HEK293T (cell line): ENCODE results near the gene HNRNPDL.
A peak's percentile ranks its signal among the peaks of the same experiment; 100 is the strongest.

Experiments used
- CTCF ChIA-PET: fragments of 350-600 bp; formaldehyde crosslinking; extraction: SDS; loops from one replicate; lab custom pipeline; 2021; ENCODE audit warnings: antibody characterized with exemption, inconsistent platforms; lab: Yijun Ruan, JAX
- POLR2A ChIA-PET: fragments of 350-600 bp; formaldehyde crosslinking; extraction: SDS; loops from one replicate; lab custom pipeline; 2020; ENCODE audit warnings: antibody characterized with exemption, inconsistent platforms; lab: Yijun Ruan, JAX
- DNase-seq: peaks from one replicate; pipeline ENCODE4 v3.0.0; 2012; ENCODE audit warnings: mixed read lengths; ENCODE audit errors: extremely low spot score
- ARNT ChIP-seq: fragments of 450-650 bp; IDR thresholded peaks from 2 replicates; pipeline ENCODE4 v1.6.1; 2017; ENCODE audit warnings: mild to moderate bottlenecking
- BHLHE40 ChIP-seq: fragments of 450-650 bp; IDR thresholded peaks from 2 replicates; pipeline ENCODE4 v1.6.1; 2016; ENCODE audit warnings: mild to moderate bottlenecking, moderate library complexity, borderline replicate concordance
- CTBP1 ChIP-seq: fragments of 450-650 bp; IDR thresholded peaks from 2 replicates; pipeline ENCODE4 v1.6.1; 2016; ENCODE audit warnings: borderline replicate concordance
- ELF4 ChIP-seq: fragments of 450-650 bp; IDR thresholded peaks from 2 replicates; pipeline ENCODE4 v1.6.1; 2017; ENCODE audit warnings: antibody characterized with exemption
- FOXA1 ChIP-seq: fragments of 450-650 bp; IDR thresholded peaks from 2 replicates; pipeline ENCODE4 v1.6.1; 2016; ENCODE audit warnings: mild to moderate bottlenecking
- FOXK2 ChIP-seq: fragments of 450-650 bp; IDR thresholded peaks from 2 replicates; pipeline ENCODE4 v1.6.1; 2016; ENCODE audit warnings: mild to moderate bottlenecking
- FOXM1 ChIP-seq: fragments of 450-650 bp; IDR thresholded peaks from 2 replicates; pipeline ENCODE4 v1.6.1; 2017; ENCODE audit warnings: mild to moderate bottlenecking, borderline replicate concordance
- HDGF ChIP-seq: fragments of 450-650 bp; IDR thresholded peaks from 2 replicates; pipeline ENCODE4 v1.6.1; 2017; ENCODE audit warnings: antibody characterized with exemption, borderline replicate concordance
- L3MBTL2 ChIP-seq: fragments of 450-650 bp; conservative IDR thresholded peaks from 2 replicates; pipeline ENCODE4 v1.6.1; 2016; ENCODE audit warnings: mild to moderate bottlenecking
- LEF1 ChIP-seq: fragments of 450-650 bp; IDR thresholded peaks from 2 replicates; pipeline ENCODE4 v1.6.1; 2017; ENCODE audit warnings: mild to moderate bottlenecking, borderline replicate concordance
- NFRKB ChIP-seq: fragments of 450-650 bp; IDR thresholded peaks from 2 replicates; pipeline ENCODE4 v1.6.1; 2016; ENCODE audit warnings: mild to moderate bottlenecking, moderate library complexity
- SP1 ChIP-seq: fragments of 450-650 bp; IDR thresholded peaks from 2 replicates; pipeline ENCODE4 v1.6.1; 2017
- SUZ12 ChIP-seq: fragments of 450-650 bp; IDR thresholded peaks from 2 replicates; pipeline ENCODE4 v1.6.1; 2016; ENCODE audit warnings: mild to moderate bottlenecking
- TARDBP ChIP-seq: fragments of 450-650 bp; IDR thresholded peaks from 2 replicates; pipeline ENCODE4 v1.6.1; 2016
- ZNF384 ChIP-seq: fragments of 450-650 bp; IDR thresholded peaks from 2 replicates; pipeline ENCODE4 v1.6.1; 2016
- TF ChIP-seq, protein P1 (sequence below): fragments of 450-650 bp; IDR thresholded peaks from 2 replicates; pipeline ENCODE4 v1.6.1; 2016

The HNRNPDL gene

DNA sequence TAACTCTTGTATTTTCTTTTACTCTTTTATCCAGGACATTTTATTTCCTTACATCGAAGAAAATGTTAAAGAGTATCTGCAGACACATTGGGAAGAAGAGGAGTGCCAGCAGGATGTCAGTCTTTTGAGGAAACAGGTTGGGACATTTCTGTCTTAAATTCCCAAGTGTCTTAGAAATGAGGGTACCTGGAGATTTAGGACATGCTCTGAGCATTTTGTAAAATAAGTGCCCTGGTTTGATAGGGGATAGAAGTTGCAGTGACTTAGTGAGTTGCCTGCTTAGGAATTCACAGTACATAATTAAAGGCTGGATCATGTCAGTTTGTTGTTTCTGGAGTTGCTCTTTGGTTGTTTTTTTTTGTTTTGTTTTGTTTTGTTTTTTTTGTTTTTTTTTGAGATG is 17.6 kb upstream of the HNRNPDL start:
- no peak for TF ChIP-seq TARDBP
- no peak for TF ChIP-seq SP1
- TF ChIP-seq L3MBTL2, result no peak
- no peak for TF ChIP-seq FOXA1
- no peak for TF ChIP-seq ELF4
- no peak for TF ChIP-seq CTBP1
- TF ChIP-seq, protein P1, sequence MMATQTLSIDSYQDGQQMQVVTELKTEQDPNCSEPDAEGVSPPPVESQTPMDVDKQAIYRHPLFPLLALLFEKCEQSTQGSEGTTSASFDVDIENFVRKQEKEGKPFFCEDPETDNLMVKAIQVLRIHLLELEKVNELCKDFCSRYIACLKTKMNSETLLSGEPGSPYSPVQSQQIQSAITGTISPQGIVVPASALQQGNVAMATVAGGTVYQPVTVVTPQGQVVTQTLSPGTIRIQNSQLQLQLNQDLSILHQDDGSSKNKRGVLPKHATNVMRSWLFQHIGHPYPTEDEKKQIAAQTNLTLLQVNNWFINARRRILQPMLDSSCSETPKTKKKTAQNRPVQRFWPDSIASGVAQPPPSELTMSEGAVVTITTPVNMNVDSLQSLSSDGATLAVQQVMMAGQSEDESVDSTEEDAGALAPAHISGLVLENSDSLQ, result no peak
- TF ChIP-seq NFRKB, result no peak
- no peak for TF ChIP-seq SUZ12
- no peak for TF ChIP-seq FOXK2
- TF ChIP-seq LEF1, result no peak
- no peak for TF ChIP-seq HDGF
- TF ChIP-seq ZNF384, result no peak
- TF ChIP-seq FOXM1, result no peak
- TF ChIP-seq ARNT, result no peak
- TF ChIP-seq BHLHE40, result no peak
- DNase-seq, result no peak
- ChIA-PET POLR2A (no interaction called here), CTCF (no interaction called here)

DNA sequence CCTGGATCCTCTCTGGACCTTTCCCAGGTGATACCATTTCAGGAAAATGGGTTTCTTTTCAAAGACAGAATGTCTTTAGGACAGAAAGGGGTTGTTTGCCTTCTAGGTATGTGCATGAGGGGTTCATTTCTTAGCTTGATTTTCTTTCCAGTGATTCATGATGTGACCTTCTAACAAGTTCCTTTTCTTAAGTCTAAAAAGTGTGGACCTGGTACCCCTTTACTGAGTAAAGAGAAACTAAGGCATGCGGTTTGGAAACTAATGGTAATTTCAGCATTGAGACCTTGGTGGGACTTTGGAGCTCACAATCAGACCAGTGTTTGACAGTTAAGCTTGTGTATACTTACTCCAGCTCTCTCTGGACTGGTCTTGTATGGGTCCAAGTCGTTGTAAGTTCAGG is 8.8 kb upstream of the HNRNPDL start:
- POLR2A ChIA-PET, result interaction anchor here (1.2 kb wide), 1 partner anchor 10 kb away, joined by 7 read pairs; no protein-coding TSS in a partner anchor
- TF ChIP-seq TARDBP (no peak), FOXK2 (no peak), ARNT (no peak), BHLHE40 (no peak), HDGF (no peak), SP1 (no peak), NFRKB (no peak), FOXM1 (no peak), ELF4 (no peak), LEF1 (no peak), L3MBTL2 (no peak)
- TF ChIP-seq, protein P1, result no peak
- no peak for DNase-seq
- CTCF ChIA-PET, result no interaction called here

DNA sequence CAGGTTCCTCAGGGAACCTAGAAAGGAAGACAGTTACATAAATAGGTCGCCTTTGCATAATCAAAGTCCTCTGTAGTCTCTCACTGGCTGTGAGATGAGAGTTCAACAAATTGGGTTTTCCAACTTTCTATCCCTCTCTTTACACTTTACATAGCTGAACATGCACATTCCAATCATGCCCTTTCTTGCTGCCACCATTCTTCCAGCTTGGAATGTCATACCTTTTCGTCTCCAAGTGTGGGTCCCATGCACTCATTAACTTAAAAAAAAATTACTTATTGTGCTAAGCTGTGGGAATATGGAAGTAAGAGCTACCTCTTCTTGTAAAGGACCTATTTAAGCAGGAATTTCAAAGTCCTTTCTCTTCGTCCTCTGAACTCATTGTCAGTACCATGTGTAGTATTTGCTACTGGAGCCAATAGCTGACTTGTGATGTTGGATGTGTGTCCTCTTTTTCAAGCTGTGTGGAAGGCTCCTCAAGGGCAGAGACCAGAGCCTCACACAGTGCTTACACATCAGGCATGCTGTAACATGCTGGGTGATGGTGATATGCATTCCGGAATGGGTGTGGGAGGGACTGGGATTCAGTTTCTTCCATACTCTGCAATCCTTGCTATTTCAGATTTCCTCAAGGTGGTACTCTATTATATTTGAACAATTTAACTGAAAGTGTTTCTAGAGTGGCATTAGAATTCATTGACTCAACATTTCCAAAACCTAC is 7.2 kb upstream of the HNRNPDL start:
- no peak for TF ChIP-seq LEF1
- no peak for TF ChIP-seq CTBP1
- TF ChIP-seq ELF4, result no peak
- no peak for TF ChIP-seq TARDBP
- no peak for TF ChIP-seq FOXM1
- no peak for TF ChIP-seq ZNF384
- no peak for TF ChIP-seq L3MBTL2
- no peak for TF ChIP-seq BHLHE40
- TF ChIP-seq FOXK2, result no peak
- ChIA-PET POLR2A (interaction anchor here (0.8 to 1.1 kb wide), 2 partner anchors 8 to 9 kb away, joined by 3 to 11 read pairs; no protein-coding TSS in a partner anchor), CTCF (interaction anchor here (1.1 to 1.5 kb wide), 2 partner anchors 8 to 301 kb away, joined by 3 to 4 read pairs; no protein-coding TSS in a partner anchor)
- peak; percentile 14 for DNase-seq

DNA sequence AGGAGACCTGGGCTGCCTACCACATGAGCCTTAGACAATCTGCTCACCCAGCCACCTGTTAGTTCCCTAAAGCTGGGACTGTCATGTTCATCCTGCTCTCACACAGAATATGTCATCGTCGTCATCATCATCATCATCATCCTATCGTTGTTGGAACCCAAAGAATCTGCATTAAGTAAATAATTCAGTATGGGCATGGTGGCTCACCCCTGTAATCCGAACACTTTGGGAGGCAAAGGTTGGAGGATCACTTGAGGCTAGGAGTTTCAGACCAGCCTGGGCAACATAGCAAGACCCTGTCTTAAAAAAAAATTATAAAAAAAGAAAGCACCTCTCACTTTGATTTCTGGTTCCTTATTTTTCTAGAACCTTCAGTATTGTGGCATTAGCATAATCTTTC is 6.5 kb upstream of the HNRNPDL start:
- POLR2A ChIA-PET, result interaction anchor here (0.8 to 1.1 kb wide), 2 partner anchors 8 to 9 kb away, joined by 3 to 11 read pairs; no protein-coding TSS in a partner anchor
- CTCF ChIA-PET, result interaction anchor here (1.1 kb wide), 1 partner anchor 302 kb away, joined by 3 read pairs; no protein-coding TSS in a partner anchor
- no peak for TF ChIP-seq BHLHE40
- no peak for TF ChIP-seq HDGF
- no peak for TF ChIP-seq CTBP1
- TF ChIP-seq TARDBP, result no peak
- TF ChIP-seq ZNF384, result no peak
- TF ChIP-seq NFRKB, result no peak
- no peak for TF ChIP-seq LEF1
- TF ChIP-seq FOXA1, result no peak
- no peak for TF ChIP-seq FOXK2
- no peak for TF ChIP-seq FOXM1
- TF ChIP-seq, protein P1, result no peak
- TF ChIP-seq SP1, result no peak
- no peak for TF ChIP-seq ARNT
- no peak for DNase-seq

DNA sequence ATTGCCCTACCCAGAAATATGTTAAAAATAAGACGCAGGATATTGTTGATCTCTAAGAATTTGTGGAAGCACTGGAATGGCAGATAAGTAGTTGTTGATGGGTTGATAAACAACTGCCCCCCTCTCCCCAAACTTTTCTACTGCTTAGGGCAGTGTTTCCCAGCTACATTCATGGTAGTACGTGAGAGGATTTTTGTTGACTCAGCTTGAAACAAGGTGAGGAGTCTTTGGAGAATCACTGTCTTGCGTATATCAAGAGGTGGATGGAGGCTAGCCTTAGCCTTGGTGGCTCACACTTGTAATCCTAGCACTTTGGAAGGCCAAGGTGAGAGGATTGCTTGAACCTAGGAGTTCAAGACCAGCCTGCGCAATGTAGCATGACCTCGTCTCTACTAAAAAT is 5.9 kb upstream of the HNRNPDL start:
- DNase-seq, result no peak
- CTCF ChIA-PET, result no interaction called here
- TF ChIP-seq SUZ12 (no peak), FOXA1 (no peak), NFRKB (no peak)
- TF ChIP-seq, protein P1, result no peak
- POLR2A ChIA-PET, result no interaction called here

DNA sequence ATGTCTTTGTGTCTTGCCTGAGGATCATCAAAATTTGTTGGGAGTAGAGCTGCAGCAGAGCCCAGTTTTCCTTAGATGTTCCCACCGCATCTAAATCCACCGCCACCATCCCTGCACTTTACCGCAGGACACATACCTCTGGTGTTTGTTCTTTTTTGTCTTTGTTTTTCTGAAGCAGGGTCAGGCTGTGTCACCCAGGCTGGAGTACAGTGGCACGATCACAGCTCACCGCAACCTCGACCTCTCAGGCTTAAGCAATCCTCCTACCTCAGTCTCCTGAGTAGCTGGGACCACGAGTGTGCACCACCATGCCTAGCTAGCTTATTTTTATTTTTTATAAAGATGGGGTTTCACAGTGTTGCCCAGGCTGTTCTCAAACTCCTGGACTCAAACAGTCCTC is 4.7 kb upstream of the HNRNPDL start:
- TF ChIP-seq BHLHE40 (no peak), NFRKB (no peak), LEF1 (no peak), L3MBTL2 (no peak), SP1 (no peak), ZNF384 (no peak), FOXK2 (no peak), ELF4 (no peak), FOXA1 (no peak), FOXM1 (no peak), ARNT (no peak), HDGF (no peak), CTBP1 (no peak), TARDBP (no peak), SUZ12 (no peak)
- TF ChIP-seq, protein P1, result no peak
- POLR2A ChIA-PET, result no interaction called here
- CTCF ChIA-PET, result interaction anchor here (0.6 kb wide), 1 partner anchor 299 kb away, joined by 5 read pairs; no protein-coding TSS in a partner anchor
- no peak for DNase-seq
